ENCODE results near the gene RRP8. TPM values are rescaled to one million over a fixed set of nuclear protein-coding genes. Genes with fewer than 3 reads are reported as not detected.

The RRP8 gene
- total and polyA plus RNA-seq, 2 of the 8 experiments (the other 6 are each of a cell fraction or from before 2014, with no cell fraction given) = 4.2 to 14.9 TPM

- Histone ChIP-seq H3K14ac (ENCODE audit: insufficient read length) (no peak overlapping the region), H3K23me2 (ENCODE audit: low read depth, low read length) (no peaks in the 10 kb centered on the region), H3K4ac (replicated peaks; ENCODE audit: insufficient read length, low read depth, low read length) (no peak overlapping the region), H2AFZ (ENCODE audit: low read length) (no peak overlapping the region), H3K9me3 (ENCODE audit: insufficient read depth in 2 of 2, low read depth in 1 of 2, low read length in 1 of 2) (no peaks in the 10 kb centered on the region), H2BK120ac (replicated peaks; ENCODE audit: low read depth, low read length) (no peak overlapping the region), H2BK12ac (ENCODE audit: low read depth, low read length) (peak overlapping the region; percentile 13; the same call in 1 of the 2 replicates), H2BK20ac (ENCODE audit: low read length) (0 out of 2 replicates have a peak overlapping the region, but pooled peaks have one; percentile 97), H3K36me3 (ENCODE audit: control insufficient read depth in 2 of 4, insufficient read depth in 4 of 4, low read length in 3 of 4) (no peaks in the 10 kb centered on the region), H3K4me3 (ENCODE audit: extremely low read depth in 1 of 4, insufficient read depth in 2 of 4, low read depth in 3 of 4, low read length in 4 of 4) (no peak overlapping the region), H4K5ac (ENCODE audit: insufficient read length, low read depth, low read length) (no peak overlapping the region), H2AK5ac (ENCODE audit: low read depth, low read length) (no peak overlapping the region; the same call in 1 of the 2 replicates), H3K9ac (replicated peaks in 1 of 4; ENCODE audit: extremely low read depth in 1 of 4, low read depth in 3 of 4, low read length in 3 of 4) (no peak overlapping the region), H3K4me1 (replicated peaks in 1 of 4; ENCODE audit: control insufficient read depth in 3 of 4, insufficient read depth in 4 of 4, low read length in 3 of 4) (peaks cover 3 to 10% (median 5%) of the 10 kb centered on the region in 4 experiments; a peak in 6 of 7 replicates), H2BK5ac (ENCODE audit: low read depth, low read length) (peak overlapping the region; percentile 66; the same call in 1 of the 2 replicates), H4K20me1 (replicated peaks in 1 of 2; ENCODE audit: control insufficient read depth in 1 of 2, insufficient read depth in 2 of 2, low read length in 2 of 2) (no peaks in the 10 kb centered on the region), H3K56ac (replicated peaks; ENCODE audit: insufficient read length, low read depth, low read length) (no peak overlapping the region), H4K91ac (replicated peaks; ENCODE audit: insufficient read length, low read length) (peak overlapping the region; percentile 44), H3K23ac (ENCODE audit: insufficient read length) (no peak overlapping the region), H3K4me2 (ENCODE audit: insufficient read depth in 1 of 2, low read depth in 2 of 2, low read length in 2 of 2) (no peak overlapping the region), H4K8ac (ENCODE audit: extremely low read depth, insufficient read depth, low read length) (no peak overlapping the region; the same call in 1 of the 2 replicates), H3K27ac (ENCODE audit: low read depth, low read length) (no peak overlapping the region), H3K27me3 (replicated peaks in 1 of 4; ENCODE audit: control insufficient read depth in 3 of 4, extremely low read depth in 1 of 4, insufficient read depth in 3 of 4, low read length in 3 of 4) (no peaks in the 10 kb centered on the region; a peak in 1 of 7 replicates), H3K79me1 (ENCODE audit: low read depth, low read length) (no peaks in the 10 kb centered on the region), H3K79me2 (ENCODE audit: control insufficient read depth in 1 of 2, insufficient read depth in 2 of 2, low read length in 2 of 2) (no peaks in the 10 kb centered on the region), H3K18ac (ENCODE audit: extremely low read depth, low read length) (peak overlapping the region; percentile 60; the same call in 1 of the 2 replicates), H2BK15ac (ENCODE audit: low read length) (peak overlapping the region; percentile 88; the same call in 1 of the 2 replicates)
- WGBS, 2 experiments (ENCODE audit: extremely low coverage in 1 of 2, insufficient coverage in 1 of 2, insufficient read length in 1 of 2, insufficient replicate concordance in 2 of 2, low coverage in 1 of 2, low lambda C conversion rate in 2 of 2, missing lambda C conversion rate in 1 of 2) = 92% methylated on average over 12 of the region's 12 CpGs; no CpG with 5 or more reads in 1 of the 2 experiments
- DNase-seq (ENCODE audit: low read depth in 1 of 2, low spot score in 2 of 2) (no peak), FAIRE-seq (no peak)
- POLR2A ChIA-PET (ENCODE audit: partially characterized antibody) = interaction anchor here (0.7 to 1.5 kb wide), 5 partner anchors 10 to 42 kb away, joined by 3 to 6 read pairs (median 4); partner anchors contain the start of gene DCHS1
- CTCF ChIA-PET (ENCODE audit: partially characterized antibody) = interaction anchor here (0.7 kb wide), 1 partner anchor 22 kb away, joined by 3 read pairs; no protein-coding TSS in a partner anchor
- TF ChIP-seq POLR2AphosphoS5 (IDR thresholded peaks at IDR 0.05; ENCODE audit: low read depth, low read length) = no peak
- no peak for TF ChIP-seq SIN3A (conservative IDR thresholded peaks at IDR 0.05 in 1 of 2, IDR thresholded peaks at IDR 0.05 in 1 of 2; ENCODE audit: low read depth in 1 of 2, low read length in 2 of 2)
- no peak for TF ChIP-seq CHD1 (IDR thresholded peaks at IDR 0.05; ENCODE audit: low read depth, low read length)
- no peak for TF ChIP-seq BCL11A (IDR thresholded peaks at IDR 0.05; ENCODE audit: low read depth in 2 of 2, low read length in 2 of 2)
- no peak for TF ChIP-seq BRCA1 (IDR thresholded peaks at IDR 0.05; ENCODE audit: low read depth, low read length)
- no peak for TF ChIP-seq POU5F1 (IDR thresholded peaks at IDR 0.05; ENCODE audit: low read depth, low read length)
- TF ChIP-seq JUND (IDR thresholded peaks at IDR 0.05; ENCODE audit: low read length) = no peak
- no peak for TF ChIP-seq CTBP2 (IDR thresholded peaks at IDR 0.05; ENCODE audit: borderline replicate concordance, insufficient read depth, insufficient read length, low read length)
- no peak for TF ChIP-seq EZH2 (IDR thresholded peaks at IDR 0.05; ENCODE audit: low read depth, low read length, severe bottlenecking)
- TF ChIP-seq NRF1 (IDR thresholded peaks at IDR 0.05; ENCODE audit: low read depth, low read length) = no peak
- no peak for TF ChIP-seq TBP (IDR thresholded peaks at IDR 0.05; ENCODE audit: low read depth, low read length)
- no peak for TF ChIP-seq NANOG (IDR thresholded peaks at IDR 0.05; ENCODE audit: insufficient read depth, low read depth, low read length, poor library complexity, severe bottlenecking)
- no peak for TF ChIP-seq MAX (IDR thresholded peaks at IDR 0.05)
- TF ChIP-seq POLR2A (IDR thresholded peaks at IDR 0.05; ENCODE audit: control extremely low read depth in 1 of 2, low read depth in 2 of 2, low read length in 2 of 2) = no peak
Measured at GRCh38 chr11:6646071-6646470, 42.7 kb upstream of the RRP8 start.
